Liver (tissue), 3 donors: ENCODE data around the gene APOD.

Experiments used
- CTCF ChIP-seq: fragments of 150-350 bp; IDR thresholded peaks from 2 replicates; pipeline ENCODE4 v1.5.1; 2017; ENCODE audit warnings: improper control_type of control experiment, low read depth, low read length; ENCODE audit not compliant: missing input control
- RAD21 ChIP-seq, 2 donors: IDR thresholded peaks; 2 replicates each; pipeline ENCODE4 v1.6.1; 2016; ENCODE audit warnings: antibody characterized with exemption in 2 of 2, mild to moderate bottlenecking in 2 of 2
- donor health status: healthy.
- donor health status: healthy.

GRCh38 chr3:195553268-195553667 is 30.5 kb downstream of the APOD start:
- TF ChIP-seq CTCF = no peak
- no peak for TF ChIP-seq RAD21 (IDR thresholded peaks at IDR 0.05)
